ENCODE results near the gene PCGF6.

DNA sequence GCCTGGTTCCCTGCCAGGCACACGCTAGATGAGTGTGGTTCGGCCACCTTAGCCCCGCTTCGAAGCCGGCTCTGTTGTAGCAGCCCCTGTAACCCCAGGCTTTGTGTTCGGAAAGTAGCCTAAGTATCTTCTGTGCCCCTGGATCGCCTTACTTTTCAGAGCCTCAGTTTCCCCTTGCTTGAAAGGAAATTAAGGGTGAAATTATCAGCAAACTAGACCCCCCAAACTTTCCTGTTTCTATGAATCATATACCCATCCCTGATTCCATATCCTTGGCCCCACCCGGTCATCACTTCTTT is 45.8 kb upstream of the PCGF6 start:
- TF ChIP-seq, protein P1, sequence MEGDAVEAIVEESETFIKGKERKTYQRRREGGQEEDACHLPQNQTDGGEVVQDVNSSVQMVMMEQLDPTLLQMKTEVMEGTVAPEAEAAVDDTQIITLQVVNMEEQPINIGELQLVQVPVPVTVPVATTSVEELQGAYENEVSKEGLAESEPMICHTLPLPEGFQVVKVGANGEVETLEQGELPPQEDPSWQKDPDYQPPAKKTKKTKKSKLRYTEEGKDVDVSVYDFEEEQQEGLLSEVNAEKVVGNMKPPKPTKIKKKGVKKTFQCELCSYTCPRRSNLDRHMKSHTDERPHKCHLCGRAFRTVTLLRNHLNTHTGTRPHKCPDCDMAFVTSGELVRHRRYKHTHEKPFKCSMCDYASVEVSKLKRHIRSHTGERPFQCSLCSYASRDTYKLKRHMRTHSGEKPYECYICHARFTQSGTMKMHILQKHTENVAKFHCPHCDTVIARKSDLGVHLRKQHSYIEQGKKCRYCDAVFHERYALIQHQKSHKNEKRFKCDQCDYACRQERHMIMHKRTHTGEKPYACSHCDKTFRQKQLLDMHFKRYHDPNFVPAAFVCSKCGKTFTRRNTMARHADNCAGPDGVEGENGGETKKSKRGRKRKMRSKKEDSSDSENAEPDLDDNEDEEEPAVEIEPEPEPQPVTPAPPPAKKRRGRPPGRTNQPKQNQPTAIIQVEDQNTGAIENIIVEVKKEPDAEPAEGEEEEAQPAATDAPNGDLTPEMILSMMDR (IDR thresholded peaks at IDR 0.05): no peak
- no peak; the same call in 1 of the 2 replicates for TF ChIP-seq CREM (CRISPR knock-in tag; IDR thresholded peaks at IDR 0.05)
- TF ChIP-seq RELA (CRISPR knock-in tag; IDR thresholded peaks at IDR 0.05; ENCODE audit: borderline replicate concordance): no peak
- no peak for TF ChIP-seq MXD4 (CRISPR knock-in tag; IDR thresholded peaks at IDR 0.05; ENCODE audit: borderline replicate concordance)
- TF ChIP-seq JUN (CRISPR knock-in tag; IDR thresholded peaks at IDR 0.05): no peak
- TF ChIP-seq, protein P2, sequence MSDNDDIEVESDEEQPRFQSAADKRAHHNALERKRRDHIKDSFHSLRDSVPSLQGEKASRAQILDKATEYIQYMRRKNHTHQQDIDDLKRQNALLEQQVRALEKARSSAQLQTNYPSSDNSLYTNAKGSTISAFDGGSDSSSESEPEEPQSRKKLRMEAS (CRISPR knock-in tag; IDR thresholded peaks at IDR 0.05): no peak
- TF ChIP-seq, protein P3, sequence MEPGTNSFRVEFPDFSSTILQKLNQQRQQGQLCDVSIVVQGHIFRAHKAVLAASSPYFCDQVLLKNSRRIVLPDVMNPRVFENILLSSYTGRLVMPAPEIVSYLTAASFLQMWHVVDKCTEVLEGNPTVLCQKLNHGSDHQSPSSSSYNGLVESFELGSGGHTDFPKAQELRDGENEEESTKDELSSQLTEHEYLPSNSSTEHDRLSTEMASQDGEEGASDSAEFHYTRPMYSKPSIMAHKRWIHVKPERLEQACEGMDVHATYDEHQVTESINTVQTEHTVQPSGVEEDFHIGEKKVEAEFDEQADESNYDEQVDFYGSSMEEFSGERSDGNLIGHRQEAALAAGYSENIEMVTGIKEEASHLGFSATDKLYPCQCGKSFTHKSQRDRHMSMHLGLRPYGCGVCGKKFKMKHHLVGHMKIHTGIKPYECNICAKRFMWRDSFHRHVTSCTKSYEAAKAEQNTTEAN (CRISPR knock-in tag; IDR thresholded peaks at IDR 0.05): no peak
- TF ChIP-seq, protein P4, sequence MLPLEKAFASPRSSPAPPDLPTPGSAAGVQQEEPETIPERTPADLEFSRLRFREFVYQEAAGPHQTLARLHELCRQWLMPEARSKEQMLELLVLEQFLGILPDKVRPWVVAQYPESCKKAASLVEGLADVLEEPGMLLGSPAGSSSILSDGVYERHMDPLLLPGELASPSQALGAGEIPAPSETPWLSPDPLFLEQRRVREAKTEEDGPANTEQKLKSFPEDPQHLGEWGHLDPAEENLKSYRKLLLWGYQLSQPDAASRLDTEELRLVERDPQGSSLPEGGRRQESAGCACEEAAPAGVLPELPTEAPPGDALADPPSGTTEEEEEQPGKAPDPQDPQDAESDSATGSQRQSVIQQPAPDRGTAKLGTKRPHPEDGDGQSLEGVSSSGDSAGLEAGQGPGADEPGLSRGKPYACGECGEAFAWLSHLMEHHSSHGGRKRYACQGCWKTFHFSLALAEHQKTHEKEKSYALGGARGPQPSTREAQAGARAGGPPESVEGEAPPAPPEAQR (CRISPR knock-in tag; IDR thresholded peaks at IDR 0.05): no peak
- TF ChIP-seq SP1 (CRISPR knock-in tag; conservative IDR thresholded peaks at IDR 0.05): no peak
- TF ChIP-seq OVOL2 (CRISPR knock-in tag; IDR thresholded peaks at IDR 0.05; ENCODE audit: borderline replicate concordance): no peak
- no peak for TF ChIP-seq FOXJ3 (CRISPR knock-in tag; IDR thresholded peaks at IDR 0.05; ENCODE audit: borderline replicate concordance)
- TF ChIP-seq, protein P5, sequence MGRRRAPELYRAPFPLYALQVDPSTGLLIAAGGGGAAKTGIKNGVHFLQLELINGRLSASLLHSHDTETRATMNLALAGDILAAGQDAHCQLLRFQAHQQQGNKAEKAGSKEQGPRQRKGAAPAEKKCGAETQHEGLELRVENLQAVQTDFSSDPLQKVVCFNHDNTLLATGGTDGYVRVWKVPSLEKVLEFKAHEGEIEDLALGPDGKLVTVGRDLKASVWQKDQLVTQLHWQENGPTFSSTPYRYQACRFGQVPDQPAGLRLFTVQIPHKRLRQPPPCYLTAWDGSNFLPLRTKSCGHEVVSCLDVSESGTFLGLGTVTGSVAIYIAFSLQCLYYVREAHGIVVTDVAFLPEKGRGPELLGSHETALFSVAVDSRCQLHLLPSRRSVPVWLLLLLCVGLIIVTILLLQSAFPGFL (CRISPR knock-in tag; IDR thresholded peaks at IDR 0.05; ENCODE audit: borderline replicate concordance): no peak
